ENCODE data around the gene HLA-DOB. TPM values are rescaled to one million over a fixed set of nuclear protein-coding genes. Genes with fewer than 3 reads are reported as not detected.

HLA-DOB gene
- total RNA-seq: 0.88 TPM

DNA sequence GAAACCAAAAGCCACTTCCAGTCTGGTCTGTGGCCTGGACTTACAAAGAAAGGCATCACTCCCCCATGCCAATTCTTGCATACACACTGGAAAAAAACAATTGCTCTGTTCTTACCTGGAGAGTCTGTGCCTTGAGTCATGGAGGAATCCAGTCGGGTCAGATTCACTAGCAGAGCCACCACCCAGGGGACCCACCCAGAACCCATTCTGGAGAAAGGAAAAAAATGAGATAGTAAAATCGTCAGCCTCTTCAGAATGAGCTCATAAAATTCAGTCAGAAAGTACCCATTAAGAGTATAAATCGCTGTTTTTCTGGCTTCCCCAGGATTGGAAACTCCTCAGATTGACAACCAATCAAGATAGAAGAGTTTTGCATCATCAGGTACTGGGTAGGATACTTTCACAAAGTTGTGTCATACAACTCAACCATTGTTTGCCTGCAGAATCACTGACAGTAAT lies at the start of gene HLA-DOB:
HLA-DOB (minus strand) TSS at position 257 of the 459 bp plus-strand sequence; CDS start at position 206, 51 bp downstream.

GRCh38 chr6:32853541-32854375 lies 37.0 kb upstream of the HLA-DOB start, which contains the start of the genes PSMB9 and TAP1:
Gene PSMB9 (plus strand): TSS chr6:32854192. CDS start chr6:32854230, 38 bp downstream.
Gene TAP1 (minus strand): TSS chr6:32853704. CDS start chr6:32853636, 68 bp downstream.

GRCh38 chr6:32843979-32844838 lies 27.4 kb upstream of the HLA-DOB start, which contains the start of gene PSMB8:
Gene PSMB8 (minus strand): TSS chr6:32844047. CDS start chr6:32843996, 51 bp downstream.

GRCh38 chr6:32838114-32838958 lies 21.5 kb upstream of the HLA-DOB start, which contains the start of gene TAP2:
Gene TAP2 (minus strand): TSS chr6:32838739. CDS start chr6:32838233, 506 bp downstream.

DNA sequence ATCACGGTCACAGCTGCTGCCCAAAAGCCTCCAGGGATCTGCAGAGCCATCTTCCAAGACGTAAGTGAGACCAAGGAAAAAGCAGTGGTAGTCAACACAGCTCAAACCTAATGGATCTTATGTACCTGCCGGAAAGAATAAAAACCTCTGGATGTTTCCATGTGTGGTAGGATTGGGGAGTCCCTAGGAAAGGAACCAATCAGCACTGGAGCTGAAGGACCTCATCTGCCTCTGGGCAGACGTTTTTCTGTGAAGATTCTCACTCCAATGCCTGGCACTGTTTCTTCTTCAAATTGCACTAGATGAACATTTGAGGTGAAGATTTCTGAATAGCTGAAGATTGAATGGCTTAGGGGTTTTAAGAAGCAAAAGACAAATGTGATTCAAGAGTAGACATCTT lies 53.4 kb downstream of the HLA-DOB start, which contains the start of gene HLA-DQB2:
HLA-DQB2 (minus strand) TSS at position 112 of the 400 bp plus-strand sequence; CDS start at position 50, 62 bp downstream.

Other genes starting within 250 kb of the HLA-DOB start
- gene HLA-DRB1, start 227.2 kb downstream of the HLA-DOB start, total RNA-seq: 31.2 TPM
- gene HLA-DQA1, start 179.6 kb downstream of the HLA-DOB start, total RNA-seq: 4.4 TPM
- gene HLA-DQB1, start 150.3 kb downstream of the HLA-DOB start, total RNA-seq: 3.0 TPM
- gene HLA-DQA2, start 75.6 kb downstream of the HLA-DOB start, total RNA-seq: 1.3 TPM
- gene HLA-DQB2, start 53.5 kb downstream of the HLA-DOB start, total RNA-seq: not detected
- 36.3 TPM for gene TAP2, start 21.7 kb upstream of the HLA-DOB start, total RNA-seq
- 23.8 TPM for gene PSMB8, start 27.0 kb upstream of the HLA-DOB start, total RNA-seq
- gene TAP1, start 36.7 kb upstream of the HLA-DOB start, total RNA-seq: 22.2 TPM
- 11.2 TPM for gene PSMB9, start 37.2 kb upstream of the HLA-DOB start, total RNA-seq
- gene HLA-DMB, start 124.0 kb upstream of the HLA-DOB start, total RNA-seq: 60.2 TPM
- 19.7 TPM for gene HLA-DMA, start 136.1 kb upstream of the HLA-DOB start, total RNA-seq
- gene BRD2, start 151.6 kb upstream of the HLA-DOB start, total RNA-seq: 122 TPM
- gene HLA-DOA, start 192.6 kb upstream of the HLA-DOB start, total RNA-seq: 11.0 TPM

Measured in metanephros (tissue), 1 donor.